Measurements from ENCODE around the gene BACE1-AS. TPM values are rescaled to one million over a fixed set of nuclear protein-coding genes. Genes with fewer than 3 reads are reported as not detected.
"Not testable (repeated sequence)": the region's sequence is repeated elsewhere in the genome, so short reads cannot be mapped to it uniquely, and the experiment has no call there.

The BACE1-AS gene
- total RNA-seq, 1 donor from 2014 or later, result 17.6 TPM

- no peak for TF ChIP-seq CTCF (conservative IDR thresholded peaks at IDR 0.05)
- H3K4me3 Mint-ChIP-seq, result no peak overlapping the region
- H3K36me3 Mint-ChIP-seq (ENCODE audit: low read depth), result peaks cover 12% of the 10 kb centered on the region
Measured at GRCh38 chr11:117256573-117256972, 34.6 kb upstream of the BACE1-AS start.

GRCh38 chr11:117258576-117258975 lies 32.6 kb upstream of the BACE1-AS start:
- H3K4me3 Mint-ChIP-seq, result no peak overlapping the region
- DNase-seq (ENCODE audit: low read depth, low spot score), result no peak
- H3K9me3 Mint-ChIP-seq, result no peaks in the 10 kb centered on the region
- H3K27me3 Mint-ChIP-seq (ENCODE audit: low read depth), result no peaks in the 10 kb centered on the region
- H3K36me3 Mint-ChIP-seq (ENCODE audit: low read depth), result peaks cover 15% of the 10 kb centered on the region
- no peaks in the 10 kb centered on the region for H3K4me1 Mint-ChIP-seq
- TF ChIP-seq CTCF (conservative IDR thresholded peaks at IDR 0.05), result no peak
- H3K27ac Mint-ChIP-seq (ENCODE audit: unreplicated experiment), result no peak overlapping the region

More at GRCh38 chr11:117256573-117256972, 34.6 kb upstream of the BACE1-AS start:
- Mint-ChIP-seq H3K9me3 (no peaks in the 10 kb centered on the region), H3K27me3 (ENCODE audit: low read depth) (no peaks in the 10 kb centered on the region), H3K27ac (ENCODE audit: unreplicated experiment) (no peak overlapping the region), H3K4me1 (no peaks in the 10 kb centered on the region)
- DNase-seq (ENCODE audit: low read depth, low spot score), result no peak

- Mint-ChIP-seq H3K4me3 (no peak overlapping the region), H3K27me3 (ENCODE audit: low read depth) (no peaks in the 10 kb centered on the region), H3K36me3 (ENCODE audit: low read depth) (peaks cover 12% of the 10 kb centered on the region), H3K9me3 (no peaks in the 10 kb centered on the region), H3K4me1 (no peaks in the 10 kb centered on the region), H3K27ac (ENCODE audit: unreplicated experiment) (no peak overlapping the region)
- DNase-seq (ENCODE audit: low read depth, low spot score), result no peak
- TF ChIP-seq CTCF (conservative IDR thresholded peaks at IDR 0.05), result no peak
Measured at GRCh38 chr11:117259417-117259816, 31.7 kb upstream of the BACE1-AS start.

GRCh38 chr11:117264624-117265323 lies 26.4 kb upstream of the BACE1-AS start:
- H3K4me3 Mint-ChIP-seq; DNase-seq (ENCODE audit: low read depth, low spot score); H3K27me3 Mint-ChIP-seq (ENCODE audit: low read depth); H3K27ac Mint-ChIP-seq (ENCODE audit: unreplicated experiment); H3K9me3 Mint-ChIP-seq; H3K4me1 Mint-ChIP-seq: not testable (repeated sequence)
- H3K36me3 Mint-ChIP-seq (ENCODE audit: low read depth), result peaks cover 13% of the 10 kb centered on the region

GRCh38 chr11:117265745-117266144 lies 25.4 kb upstream of the BACE1-AS start:
- no peak for TF ChIP-seq CTCF (conservative IDR thresholded peaks at IDR 0.05)

GRCh38 chr11:117269856-117270255 lies 21.3 kb upstream of the BACE1-AS start:
- no peaks in the 10 kb centered on the region for H3K27me3 Mint-ChIP-seq (ENCODE audit: low read depth)
- peak overlapping the region; percentile 21 for H3K27ac Mint-ChIP-seq (ENCODE audit: unreplicated experiment)
- peaks cover 14% of the 10 kb centered on the region for H3K4me1 Mint-ChIP-seq
- no peak overlapping the region for H3K4me3 Mint-ChIP-seq
- peaks cover 19% of the 10 kb centered on the region for H3K36me3 Mint-ChIP-seq (ENCODE audit: low read depth)
- H3K9me3 Mint-ChIP-seq, result peaks cover 5% of the 10 kb centered on the region
- TF ChIP-seq CTCF (conservative IDR thresholded peaks at IDR 0.05), result no peak
- no peak for DNase-seq (ENCODE audit: low read depth, low spot score)

More at GRCh38 chr11:117265745-117266144, 25.4 kb upstream of the BACE1-AS start:
- Mint-ChIP-seq H3K4me3 (no peak overlapping the region), H3K36me3 (ENCODE audit: low read depth) (peaks cover 13% of the 10 kb centered on the region), H3K27me3 (ENCODE audit: low read depth) (no peaks in the 10 kb centered on the region), H3K4me1 (peaks cover 4% of the 10 kb centered on the region), H3K9me3 (no peaks in the 10 kb centered on the region), H3K27ac (ENCODE audit: unreplicated experiment) (no peak overlapping the region)
- no peak for DNase-seq (ENCODE audit: low read depth, low spot score)
